KMS-11 (cell line): ENCODE data around the gene BTBD3.

Source experiments
- H2AFZ ChIP-seq: fragments of 200-600 bp; sonication (generic); 2 replicates; pipeline ENCODE4 v1.6.1; 2016; ENCODE audit warnings: antibody characterized with exemption, mixed run types, low read depth
- H3K27ac ChIP-seq: fragments of 200-600 bp; sonication (generic); 2 replicates; pipeline ENCODE4 v1.6.1; 2016; ENCODE audit warnings: mild to moderate bottlenecking, mixed run types
- H3K27me3 ChIP-seq: fragments of 200-600 bp; sonication (generic); 2 replicates; pipeline ENCODE4 v1.6.1; 2017; ENCODE audit warnings: mild to moderate bottlenecking, low read depth, mixed run types, moderate library complexity; ENCODE audit not compliant: insufficient read depth
- H3K36me3 ChIP-seq: fragments of 200-600 bp; sonication (generic); 2 replicates; pipeline ENCODE4 v1.6.1; 2017; ENCODE audit warnings: mild to moderate bottlenecking, mixed run types; ENCODE audit not compliant: insufficient read depth
- H3K4me1 ChIP-seq: fragments of 200-600 bp; sonication (generic); 2 replicates; pipeline ENCODE4 v1.6.1; 2016; ENCODE audit warnings: mild to moderate bottlenecking, low read depth, mixed run types; ENCODE audit not compliant: poor library complexity, severe bottlenecking
- H3K4me2 ChIP-seq: fragments of 200-600 bp; sonication (generic); 2 replicates; pipeline ENCODE4 v1.7.0; 2016; ENCODE audit warnings: mild to moderate bottlenecking, mixed run types
- H3K4me3 ChIP-seq: fragments of 200-600 bp; sonication (generic); IDR thresholded peaks from 2 replicates; pipeline ENCODE4 v1.6.1; 2017; ENCODE audit warnings: low read depth, low read length, mixed read lengths; ENCODE audit not compliant: insufficient read depth
- H3K79me2 ChIP-seq: fragments of 200-600 bp; sonication (generic); 2 replicates; pipeline ENCODE4 v1.6.1; 2016; ENCODE audit warnings: low read depth, mixed run types; ENCODE audit not compliant: insufficient read depth
- H3K9ac ChIP-seq: fragments of 200-600 bp; sonication (generic); 2 replicates; pipeline ENCODE4 v1.6.1; 2016; ENCODE audit warnings: mild to moderate bottlenecking, mixed run types
- H4K20me1 ChIP-seq: fragments of 200-600 bp; sonication (generic); 2 replicates; pipeline ENCODE4 v1.6.1; 2016; ENCODE audit warnings: mild to moderate bottlenecking, mixed run types; ENCODE audit not compliant: insufficient read depth
- TF ChIP-seq, protein P1 (sequence below): fragments of 200-600 bp; sonication (generic); conservative IDR thresholded peaks from 2 replicates; pipeline ENCODE4 v1.6.1; 2017; ENCODE audit warnings: low read depth, mild to moderate bottlenecking, antibody characterized with exemption, low read length, moderate library complexity, mixed read lengths

BTBD3 gene

DNA sequence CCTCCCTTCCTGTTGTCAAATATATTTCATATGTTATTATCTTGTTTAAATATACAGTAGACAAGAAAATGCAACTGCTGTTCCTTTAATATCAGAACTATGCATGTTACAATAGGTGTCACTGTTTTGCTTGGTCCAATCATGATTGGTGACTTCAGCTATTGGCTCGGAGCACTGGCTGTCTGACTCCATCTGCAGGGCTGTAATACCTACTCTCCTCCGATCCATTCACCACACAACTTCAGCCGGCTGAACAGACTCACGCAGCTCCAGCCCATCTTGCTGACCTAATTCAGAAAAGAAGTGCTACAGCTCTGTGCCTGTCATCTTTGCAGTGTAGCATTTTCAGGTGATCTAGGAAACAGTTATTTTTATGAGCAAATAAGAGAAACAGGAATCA lies at the start of gene BTBD3:
Gene BTBD3 (plus strand): TSS at position 231 of the 400 bp plus-strand sequence. CDS start 383 bp downstream, outside the sequence.
- peak within 1 kb of the TSS; percentile 93 for H3K27ac ChIP-seq
- H3K27me3 ChIP-seq: no peaks in the 10 kb centered on the region
- peaks cover 44% of the 10 kb centered on the region for H3K4me1 ChIP-seq
- H3K36me3 ChIP-seq: no peaks in the 10 kb centered on the region
- TF ChIP-seq, protein P1, sequence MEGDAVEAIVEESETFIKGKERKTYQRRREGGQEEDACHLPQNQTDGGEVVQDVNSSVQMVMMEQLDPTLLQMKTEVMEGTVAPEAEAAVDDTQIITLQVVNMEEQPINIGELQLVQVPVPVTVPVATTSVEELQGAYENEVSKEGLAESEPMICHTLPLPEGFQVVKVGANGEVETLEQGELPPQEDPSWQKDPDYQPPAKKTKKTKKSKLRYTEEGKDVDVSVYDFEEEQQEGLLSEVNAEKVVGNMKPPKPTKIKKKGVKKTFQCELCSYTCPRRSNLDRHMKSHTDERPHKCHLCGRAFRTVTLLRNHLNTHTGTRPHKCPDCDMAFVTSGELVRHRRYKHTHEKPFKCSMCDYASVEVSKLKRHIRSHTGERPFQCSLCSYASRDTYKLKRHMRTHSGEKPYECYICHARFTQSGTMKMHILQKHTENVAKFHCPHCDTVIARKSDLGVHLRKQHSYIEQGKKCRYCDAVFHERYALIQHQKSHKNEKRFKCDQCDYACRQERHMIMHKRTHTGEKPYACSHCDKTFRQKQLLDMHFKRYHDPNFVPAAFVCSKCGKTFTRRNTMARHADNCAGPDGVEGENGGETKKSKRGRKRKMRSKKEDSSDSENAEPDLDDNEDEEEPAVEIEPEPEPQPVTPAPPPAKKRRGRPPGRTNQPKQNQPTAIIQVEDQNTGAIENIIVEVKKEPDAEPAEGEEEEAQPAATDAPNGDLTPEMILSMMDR: no peak
- H2AFZ ChIP-seq: no peak within 1 kb of the TSS
- no peak within 1 kb of the TSS for H3K4me3 ChIP-seq
- peak within 1 kb of the TSS; percentile 76 for H3K9ac ChIP-seq
- H4K20me1 ChIP-seq: no peaks in the 10 kb centered on the region
- H3K4me2 ChIP-seq: peak within 1 kb of the TSS; percentile 93
- H3K79me2 ChIP-seq: peaks cover 63% of the 10 kb centered on the region

DNA sequence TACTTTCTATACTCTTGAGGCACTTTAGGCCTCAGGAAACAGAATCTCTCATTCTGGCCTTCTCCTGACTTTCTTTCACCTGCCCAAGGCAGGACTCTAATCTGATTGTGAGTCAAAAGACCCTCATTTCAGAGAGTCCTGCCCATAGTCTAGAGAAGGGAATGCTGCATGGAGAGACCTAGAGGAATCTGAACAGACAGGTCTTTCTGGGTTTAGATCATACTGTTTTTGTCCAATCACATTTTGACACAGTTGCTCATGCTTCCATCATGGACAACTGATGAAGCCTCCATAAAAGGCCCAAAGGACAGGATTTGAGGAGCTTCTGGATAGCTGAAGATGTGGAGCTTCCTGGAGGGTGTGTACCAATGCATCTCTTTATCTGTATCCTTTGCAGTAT lies 48.1 kb upstream of the BTBD3 start:
- Histone ChIP-seq H3K4me1 (no peaks in the 10 kb centered on the region), H4K20me1 (no peaks in the 10 kb centered on the region), H3K79me2 (no peaks in the 10 kb centered on the region), H3K27me3 (no peaks in the 10 kb centered on the region), H2AFZ (no peak overlapping the region), H3K9ac (no peak overlapping the region), H3K4me2 (no peak overlapping the region), H3K4me3 (no peak overlapping the region), H3K27ac (no peak overlapping the region), H3K36me3 (no peaks in the 10 kb centered on the region)
- TF ChIP-seq, protein P1: no peak

DNA sequence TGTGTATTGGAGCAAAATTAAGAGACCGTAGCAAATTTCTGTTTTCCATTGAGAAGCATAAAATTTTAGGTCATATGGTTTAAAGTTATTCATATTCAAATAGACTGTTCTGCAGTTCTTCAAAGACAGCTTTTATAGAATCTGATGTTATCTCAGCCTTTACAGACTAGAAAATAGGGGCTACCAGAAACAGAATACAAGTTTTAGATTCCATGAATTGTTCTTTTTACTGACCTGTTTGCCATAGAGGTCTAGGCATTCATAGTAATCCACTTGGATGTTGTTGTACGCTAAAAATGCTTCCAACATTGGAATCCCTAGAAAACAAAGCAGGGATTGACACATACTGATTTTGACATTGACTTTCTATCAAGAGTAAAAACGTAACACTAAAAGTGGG lies 47.3 kb upstream of the BTBD3 start:
- Histone ChIP-seq H2AFZ (no peak overlapping the region), H3K9ac (no peak overlapping the region), H3K36me3 (no peaks in the 10 kb centered on the region), H3K79me2 (no peaks in the 10 kb centered on the region), H3K4me3 (no peak overlapping the region), H4K20me1 (no peaks in the 10 kb centered on the region), H3K27me3 (no peaks in the 10 kb centered on the region), H3K4me1 (no peaks in the 10 kb centered on the region), H3K4me2 (no peak overlapping the region), H3K27ac (no peak overlapping the region)
- TF ChIP-seq, protein P1: no peak

DNA sequence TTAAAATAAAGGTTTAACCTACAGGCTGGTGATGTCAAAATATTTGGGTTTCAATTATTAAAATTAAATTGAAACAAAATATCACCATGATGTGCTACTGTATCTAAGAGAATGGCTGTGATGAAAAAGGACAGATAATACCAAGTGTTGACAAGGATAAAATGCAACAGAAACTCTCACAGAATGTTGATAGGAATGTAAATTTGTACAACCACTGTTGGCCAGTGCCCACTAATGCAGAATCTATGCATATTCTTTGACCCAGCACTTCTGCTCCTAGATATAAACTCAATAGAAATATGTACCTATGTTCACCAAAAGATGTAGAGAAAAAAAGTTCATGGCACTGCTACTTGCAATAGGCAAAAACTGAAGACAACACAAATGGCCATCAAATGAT lies 41.1 kb upstream of the BTBD3 start:
- no peaks in the 10 kb centered on the region for H4K20me1 ChIP-seq
- no peak overlapping the region for H3K4me2 ChIP-seq
- no peaks in the 10 kb centered on the region for H3K4me1 ChIP-seq
- no peak overlapping the region for H3K27ac ChIP-seq
- no peaks in the 10 kb centered on the region for H3K27me3 ChIP-seq
- TF ChIP-seq, protein P1: no peak
- no peaks in the 10 kb centered on the region for H3K36me3 ChIP-seq
- H3K4me3 ChIP-seq: no peak overlapping the region
- H2AFZ ChIP-seq: no peak overlapping the region
- H3K9ac ChIP-seq: no peak overlapping the region
- no peaks in the 10 kb centered on the region for H3K79me2 ChIP-seq

DNA sequence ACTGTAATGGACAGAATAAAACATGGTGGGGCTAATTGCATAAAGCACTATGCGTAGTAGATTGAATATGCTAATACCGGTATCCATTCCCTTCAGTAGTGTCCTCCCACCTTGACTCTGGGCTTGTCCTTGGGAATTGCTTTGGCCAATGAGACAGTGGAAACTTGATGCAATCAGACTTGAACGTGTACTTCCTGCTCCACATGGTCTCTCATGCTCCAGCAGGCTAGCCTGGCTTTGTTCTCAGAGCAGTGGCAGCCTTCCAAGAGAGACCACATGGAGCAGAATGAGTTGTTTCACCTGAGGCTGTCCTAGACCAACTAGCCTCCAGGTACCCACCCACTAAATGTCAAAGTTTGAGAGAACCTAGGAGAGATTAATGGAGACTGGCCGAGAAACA lies 37.0 kb upstream of the BTBD3 start:
- H4K20me1 ChIP-seq: no peaks in the 10 kb centered on the region
- H3K9ac ChIP-seq: no peak overlapping the region
- H3K79me2 ChIP-seq: no peaks in the 10 kb centered on the region
- TF ChIP-seq, protein P1: no peak
- no peak overlapping the region for H3K4me3 ChIP-seq
- H3K36me3 ChIP-seq: no peaks in the 10 kb centered on the region
- H3K27ac ChIP-seq: no peak overlapping the region
- H3K27me3 ChIP-seq: no peaks in the 10 kb centered on the region
- H3K4me2 ChIP-seq: no peak overlapping the region
- H2AFZ ChIP-seq: no peak overlapping the region
- no peaks in the 10 kb centered on the region for H3K4me1 ChIP-seq
